VCaP (cell line): ENCODE measurements around the gene GUK1.

Experiments used
- H3K27ac ChIP-seq: fragments of 450-650 bp; 2 replicates; pipeline ENCODE4 v1.5.1; 2017
- TF ChIP-seq, protein P1 (sequence below): fragments of 450-650 bp; conservative IDR thresholded peaks from 2 replicates; pipeline ENCODE4 v1.5.1; 2017; ENCODE audit warnings: mild to moderate bottlenecking, moderate library complexity

Gene GUK1

GRCh38 chr1:228175316-228176023, 35.4 kb downstream of the GUK1 start:
- no peak overlapping the region for H3K27ac ChIP-seq
- TF ChIP-seq, protein P1, sequence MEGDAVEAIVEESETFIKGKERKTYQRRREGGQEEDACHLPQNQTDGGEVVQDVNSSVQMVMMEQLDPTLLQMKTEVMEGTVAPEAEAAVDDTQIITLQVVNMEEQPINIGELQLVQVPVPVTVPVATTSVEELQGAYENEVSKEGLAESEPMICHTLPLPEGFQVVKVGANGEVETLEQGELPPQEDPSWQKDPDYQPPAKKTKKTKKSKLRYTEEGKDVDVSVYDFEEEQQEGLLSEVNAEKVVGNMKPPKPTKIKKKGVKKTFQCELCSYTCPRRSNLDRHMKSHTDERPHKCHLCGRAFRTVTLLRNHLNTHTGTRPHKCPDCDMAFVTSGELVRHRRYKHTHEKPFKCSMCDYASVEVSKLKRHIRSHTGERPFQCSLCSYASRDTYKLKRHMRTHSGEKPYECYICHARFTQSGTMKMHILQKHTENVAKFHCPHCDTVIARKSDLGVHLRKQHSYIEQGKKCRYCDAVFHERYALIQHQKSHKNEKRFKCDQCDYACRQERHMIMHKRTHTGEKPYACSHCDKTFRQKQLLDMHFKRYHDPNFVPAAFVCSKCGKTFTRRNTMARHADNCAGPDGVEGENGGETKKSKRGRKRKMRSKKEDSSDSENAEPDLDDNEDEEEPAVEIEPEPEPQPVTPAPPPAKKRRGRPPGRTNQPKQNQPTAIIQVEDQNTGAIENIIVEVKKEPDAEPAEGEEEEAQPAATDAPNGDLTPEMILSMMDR: no peak

GRCh38 chr1:228176024-228176395, 35.9 kb downstream of the GUK1 start:
- H3K27ac ChIP-seq: no peak overlapping the region
- TF ChIP-seq, protein P1: no peak

- H3K27ac ChIP-seq: no peak overlapping the region
- TF ChIP-seq, protein P1: no peak
Observed at GRCh38 chr1:228176461-228177182, 36.5 kb downstream of the GUK1 start.

DNA sequence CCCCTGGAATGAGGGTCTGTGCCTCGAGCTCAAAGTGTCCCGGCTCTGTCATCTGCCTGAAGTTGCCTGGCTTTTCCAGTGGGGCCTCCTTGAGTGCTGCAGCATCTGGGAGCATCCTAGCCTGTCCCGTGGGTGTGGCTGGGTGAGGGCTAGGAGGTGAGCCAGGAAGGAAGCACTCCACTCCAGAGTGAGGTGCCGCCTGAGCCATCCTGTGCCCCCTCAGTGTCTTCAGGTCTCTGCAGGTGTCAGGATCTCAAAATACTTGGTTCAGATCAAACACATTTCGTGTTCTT, 37.0 kb downstream of the GUK1 start:
- H3K27ac ChIP-seq: no peak overlapping the region
- TF ChIP-seq, protein P1: no peak

DNA sequence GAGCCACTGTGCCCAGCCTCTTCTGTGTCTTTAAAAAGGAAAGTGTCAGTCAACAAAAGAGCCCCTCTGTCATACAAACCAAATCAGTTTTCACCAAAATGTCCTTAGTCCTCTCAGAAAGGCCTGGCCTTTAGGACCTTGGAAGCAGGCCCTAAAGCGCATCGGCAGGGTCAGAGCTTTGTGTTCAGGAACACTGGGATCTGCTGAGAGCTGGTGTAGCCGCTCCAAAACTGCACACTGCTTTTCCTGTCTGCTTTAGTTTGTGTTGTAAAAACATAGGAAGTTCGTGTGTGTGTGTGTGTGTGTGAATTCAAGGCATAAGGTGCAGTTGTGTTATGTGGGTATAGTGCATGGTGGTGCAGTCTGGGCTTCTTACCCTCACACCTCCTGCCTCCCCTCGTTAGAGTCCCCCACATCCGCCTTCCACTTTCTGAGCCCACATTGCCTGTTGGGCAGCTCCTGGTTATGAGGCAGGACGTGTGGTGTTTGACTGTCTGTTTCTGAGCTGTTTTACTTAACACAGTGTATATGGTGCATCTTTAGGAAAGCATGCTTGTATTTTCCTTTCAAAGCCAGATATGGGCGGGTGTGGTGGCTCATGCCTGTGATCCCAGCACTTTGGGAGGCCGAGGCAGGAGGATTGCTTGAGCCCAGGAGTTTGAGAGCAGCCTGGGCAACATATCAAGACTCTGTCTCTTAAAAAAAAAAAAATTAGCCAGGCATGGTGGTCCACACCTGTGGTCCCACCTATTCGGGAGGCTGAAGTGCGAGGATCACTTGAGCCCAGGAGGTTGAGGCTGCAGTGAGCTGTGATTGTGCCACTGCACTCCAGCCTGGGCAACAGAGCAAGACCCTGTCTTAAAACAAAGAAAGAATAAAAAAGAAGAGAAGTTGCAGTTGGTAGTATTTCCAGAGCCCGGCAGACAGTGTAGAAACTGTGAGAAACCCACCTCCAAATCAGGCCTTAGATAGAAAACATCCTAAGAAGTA, 37.9 kb downstream of the GUK1 start:
- TF ChIP-seq, protein P1: no peak
- H3K27ac ChIP-seq: no peak overlapping the region

DNA sequence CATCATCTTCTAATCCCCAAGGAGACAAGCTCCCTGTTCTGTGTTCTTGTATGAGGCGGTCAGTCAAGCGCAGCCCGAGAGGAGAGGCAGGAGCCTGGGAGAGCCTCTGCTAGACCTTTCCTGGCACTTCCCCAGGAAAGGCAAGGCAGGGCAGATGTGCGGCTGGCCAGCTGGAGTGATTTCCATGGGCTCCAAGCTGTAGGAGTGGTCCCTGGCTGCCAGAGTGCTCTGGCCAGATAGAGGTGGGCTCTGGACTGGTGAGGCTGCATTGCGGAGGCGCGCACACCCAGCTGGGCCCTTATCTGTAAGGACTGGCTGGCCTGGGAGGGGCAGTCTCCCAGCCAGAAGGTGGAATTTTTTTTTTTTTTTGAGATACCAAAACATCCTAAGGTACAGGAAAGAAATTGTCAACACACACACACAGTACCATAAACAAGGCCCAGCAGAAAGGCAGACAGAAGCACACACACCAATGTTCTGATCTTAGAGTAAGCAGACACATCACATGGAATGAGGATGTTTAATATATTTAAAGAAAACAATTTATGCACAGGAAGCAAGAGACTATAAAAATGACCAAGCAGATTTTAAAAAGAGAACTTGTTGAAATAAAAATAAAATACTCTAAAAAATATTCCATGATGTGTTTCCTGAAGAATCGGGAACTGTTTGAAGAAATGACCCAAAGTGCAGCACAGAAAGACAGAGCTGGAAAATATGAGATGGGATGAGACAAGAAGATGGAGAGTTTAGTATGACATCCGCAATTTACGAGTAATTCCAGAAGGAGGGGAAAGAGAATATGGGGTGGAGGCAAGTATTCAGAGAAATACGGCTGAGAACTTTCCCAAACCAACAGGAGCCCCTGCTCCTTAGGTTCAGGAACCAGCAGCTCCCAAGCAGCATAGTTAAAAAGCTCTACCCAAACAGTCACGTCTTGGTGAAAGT, 38.9 kb downstream of the GUK1 start:
- TF ChIP-seq, protein P1: no peak
- H3K27ac ChIP-seq: no peak overlapping the region
